HG03575 (cell line): ENCODE results near the gene TMEM269.
"Not testable (repeated sequence)": the region's sequence is repeated elsewhere in the genome, so short reads cannot be mapped to it uniquely, and the experiment has no call there.

Source experiments
- ATAC-seq: cut with Tn5 transposase; IDR thresholded peaks from one replicate; pipeline ENCODE4 v1.9.1; 2021; ENCODE audit not compliant: unreplicated experiment, insufficient number of reproducible peaks, low FRiP score; ENCODE audit errors: extremely low read depth

TMEM269 gene

DNA sequence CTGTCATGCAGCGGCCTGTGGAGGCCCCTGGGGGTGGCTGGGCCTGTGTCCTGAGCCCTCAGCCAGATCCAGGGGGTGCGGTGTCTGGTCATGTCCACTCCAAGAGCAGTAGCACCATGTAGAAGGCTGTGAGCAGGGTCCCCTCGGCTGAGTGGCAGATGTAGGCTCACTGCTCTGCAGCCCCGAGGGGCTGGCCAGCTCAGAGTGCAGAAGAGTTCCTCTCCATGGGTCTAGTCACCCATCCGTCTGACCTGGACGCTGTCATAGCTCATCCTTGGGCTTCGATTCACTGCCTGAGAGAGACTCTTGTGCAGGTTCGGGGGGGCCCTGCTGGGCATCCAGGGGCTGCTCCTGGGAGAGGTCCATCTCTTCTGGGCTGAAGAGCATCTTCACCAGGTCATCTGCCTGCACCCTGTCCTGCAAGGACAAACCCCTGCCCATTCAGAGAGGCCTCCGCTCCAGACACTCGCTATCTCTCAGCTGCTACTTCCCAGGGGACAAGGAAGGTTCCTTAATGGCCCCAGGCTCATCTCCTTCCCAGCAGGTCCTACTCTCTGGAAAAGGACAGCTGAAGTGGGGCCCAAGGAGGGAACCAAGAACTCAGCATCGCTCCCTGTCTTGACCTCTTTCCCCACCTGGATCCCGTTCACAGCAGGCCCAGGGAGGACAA, 38.2 kb upstream of the TMEM269 start:
- no peak for ATAC-seq

DNA sequence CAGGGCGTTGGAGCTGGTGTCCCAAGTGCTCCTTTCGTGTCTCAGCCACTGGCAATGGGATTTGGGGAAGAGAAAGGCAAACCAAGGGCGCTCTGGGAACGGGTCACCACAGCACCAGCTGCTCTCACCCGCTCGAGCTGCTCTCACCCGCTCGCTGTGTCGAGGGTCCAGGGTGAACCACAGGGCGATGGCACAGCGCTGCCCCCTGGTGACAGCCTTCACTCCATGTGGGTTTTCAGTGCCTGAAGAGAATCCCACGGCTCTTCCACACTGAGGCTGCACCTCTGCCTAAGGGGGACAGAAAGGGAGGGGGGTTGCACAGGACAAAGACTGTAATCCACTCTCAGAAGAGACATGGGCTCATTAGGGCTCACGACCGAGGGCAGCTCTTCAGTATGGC, 37.7 kb upstream of the TMEM269 start:
- ATAC-seq, result no peak

DNA sequence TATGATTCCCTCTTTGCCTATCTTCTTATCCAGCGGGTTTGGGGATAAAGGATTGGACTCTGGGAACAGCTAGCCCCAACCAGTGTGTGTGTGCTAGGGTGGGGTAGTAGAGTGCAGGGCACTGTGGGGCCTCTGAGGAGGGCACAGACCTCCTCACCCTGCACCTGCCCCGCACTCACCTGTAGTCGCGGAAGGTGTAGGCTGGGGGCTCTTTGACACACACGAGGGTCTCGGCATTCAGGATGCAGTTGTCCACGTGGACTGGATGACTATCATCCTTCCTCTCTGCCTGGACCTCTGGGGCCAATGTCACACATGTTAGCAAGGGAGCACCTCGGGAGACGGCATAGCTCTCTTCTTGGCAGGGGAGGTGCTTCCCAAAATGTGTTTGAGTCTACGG, 36.8 kb upstream of the TMEM269 start:
- ATAC-seq, result no peak

DNA sequence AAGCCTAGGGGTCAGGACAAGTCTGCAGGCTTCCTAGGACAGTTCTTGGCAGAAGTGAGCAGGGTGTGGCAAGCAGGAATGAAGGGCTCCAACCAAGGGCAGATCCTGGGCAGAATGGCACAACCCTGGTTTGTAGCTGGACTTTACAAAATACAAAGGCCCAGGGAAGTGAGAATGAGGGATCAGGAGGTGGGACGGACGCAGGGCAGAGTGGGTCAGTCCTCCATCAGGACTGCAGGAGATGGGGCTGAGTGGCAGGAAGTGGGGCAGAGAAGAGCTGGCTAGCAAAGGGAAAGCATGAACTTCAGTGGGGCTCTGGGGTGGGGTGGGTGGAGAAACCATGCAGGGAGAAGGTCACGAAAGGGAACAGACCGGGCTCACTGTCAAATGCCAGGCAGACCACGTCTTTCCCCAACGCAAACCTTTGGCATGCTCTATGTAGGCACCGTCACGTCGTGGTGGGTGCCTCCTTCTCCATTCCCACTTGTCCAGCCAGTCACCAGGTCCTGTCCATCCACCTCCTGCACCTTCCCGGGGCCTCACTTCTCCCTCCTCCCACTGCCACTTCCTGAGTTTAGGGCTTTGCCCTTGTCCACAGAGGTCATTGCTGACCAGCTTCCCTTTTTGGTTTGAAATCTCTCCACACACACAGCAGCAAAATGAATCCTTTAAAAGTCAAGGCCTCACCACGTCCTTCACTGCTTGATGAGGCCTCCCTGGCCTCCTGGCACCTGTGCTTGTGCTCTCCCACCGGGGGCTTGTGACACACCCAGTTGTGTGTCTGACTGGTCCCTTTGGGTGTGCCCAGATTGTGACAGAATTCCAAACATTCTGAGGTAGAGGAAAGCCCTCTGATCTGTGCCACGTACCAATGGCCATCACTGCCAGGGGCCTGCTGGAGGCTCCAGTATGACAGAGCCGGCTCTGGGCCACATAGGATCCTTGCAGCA, 36.1 kb upstream of the TMEM269 start:
- ATAC-seq, result no peak

DNA sequence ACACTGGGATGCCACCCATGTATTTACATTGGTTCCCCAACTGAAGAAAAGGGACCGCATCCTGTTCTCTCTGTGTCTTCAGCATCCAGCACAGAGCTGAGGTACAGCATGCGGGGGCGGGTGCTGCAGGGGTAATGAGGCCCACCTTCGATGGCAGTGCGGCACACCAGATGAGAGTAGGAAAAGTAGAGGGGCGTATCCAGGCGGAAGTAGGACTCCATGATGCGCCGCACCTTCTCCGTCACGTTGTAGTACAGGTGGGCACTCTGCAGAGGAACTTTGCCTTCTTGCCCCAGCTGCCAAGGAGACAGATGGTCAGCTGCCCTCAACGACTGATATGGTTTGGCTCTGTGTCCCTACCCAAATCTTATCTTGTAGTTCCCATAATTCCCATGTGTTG, 34.8 kb upstream of the TMEM269 start:
- ATAC-seq, result no peak

DNA sequence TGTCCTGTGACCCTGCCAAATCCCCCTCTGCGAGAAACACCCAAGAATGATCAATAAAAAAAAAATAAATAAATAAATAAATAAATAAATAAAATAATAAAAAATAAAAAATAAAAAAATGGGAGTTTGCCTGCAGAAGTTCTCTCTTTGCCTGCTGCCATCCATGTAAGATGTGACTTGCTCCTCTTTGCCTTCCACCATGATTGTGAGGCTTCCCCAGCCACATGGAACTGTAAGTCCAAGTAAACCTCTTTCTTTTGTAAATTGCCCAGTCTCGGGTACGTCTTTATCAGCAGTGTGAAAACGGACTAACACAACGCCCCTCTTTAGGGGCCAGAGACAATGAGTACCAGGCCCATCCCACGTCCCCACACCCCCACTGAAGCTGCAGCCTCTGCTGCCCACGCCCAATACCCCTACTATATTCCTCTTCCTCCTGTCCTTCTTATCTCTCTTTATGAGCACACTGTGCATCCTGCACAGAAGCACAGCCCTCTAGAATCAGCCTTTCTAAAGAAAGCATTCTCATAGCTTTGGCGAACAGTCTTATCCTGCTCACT, 33.2 kb upstream of the TMEM269 start:
- not testable (repeated sequence) for ATAC-seq

DNA sequence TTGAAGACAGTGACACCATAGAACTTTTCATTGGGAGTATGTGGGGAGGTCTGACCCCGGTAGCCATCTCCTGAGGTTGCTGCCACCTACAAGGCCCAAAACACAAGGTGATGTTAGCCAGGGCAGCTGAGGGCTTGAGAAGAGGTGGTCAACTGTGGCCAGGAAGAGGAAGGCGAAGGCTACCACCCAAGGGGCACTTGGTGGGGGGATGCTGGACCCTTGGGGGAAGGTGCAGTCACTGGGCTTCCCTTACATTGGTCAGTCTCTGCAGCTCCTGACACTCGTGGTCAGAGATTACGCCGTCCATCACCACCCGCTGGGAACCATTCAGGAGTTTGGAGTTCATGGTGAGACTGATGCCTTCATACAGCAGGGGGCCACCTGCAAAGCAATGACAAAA, 32.5 kb upstream of the TMEM269 start:
- ATAC-seq, result no peak

DNA sequence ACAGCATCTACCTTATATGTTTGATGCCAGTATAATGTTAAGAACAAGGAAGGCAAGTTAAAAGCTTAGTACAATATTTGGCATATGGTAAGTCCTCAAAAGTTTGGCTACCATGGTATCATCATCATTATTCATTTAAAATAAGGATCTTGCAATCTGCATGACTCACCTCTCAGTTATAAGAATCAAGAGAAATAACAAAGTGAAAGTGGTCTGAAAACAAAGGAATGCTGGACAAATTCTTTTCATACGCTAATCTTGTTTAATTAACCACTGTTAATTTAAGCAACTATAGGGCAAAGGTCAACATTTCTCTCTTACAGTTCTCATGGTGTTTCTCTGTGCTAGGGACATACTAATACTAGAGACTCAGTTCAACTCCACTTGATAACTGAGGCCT, 31.7 kb upstream of the TMEM269 start:
- no peak for ATAC-seq

DNA sequence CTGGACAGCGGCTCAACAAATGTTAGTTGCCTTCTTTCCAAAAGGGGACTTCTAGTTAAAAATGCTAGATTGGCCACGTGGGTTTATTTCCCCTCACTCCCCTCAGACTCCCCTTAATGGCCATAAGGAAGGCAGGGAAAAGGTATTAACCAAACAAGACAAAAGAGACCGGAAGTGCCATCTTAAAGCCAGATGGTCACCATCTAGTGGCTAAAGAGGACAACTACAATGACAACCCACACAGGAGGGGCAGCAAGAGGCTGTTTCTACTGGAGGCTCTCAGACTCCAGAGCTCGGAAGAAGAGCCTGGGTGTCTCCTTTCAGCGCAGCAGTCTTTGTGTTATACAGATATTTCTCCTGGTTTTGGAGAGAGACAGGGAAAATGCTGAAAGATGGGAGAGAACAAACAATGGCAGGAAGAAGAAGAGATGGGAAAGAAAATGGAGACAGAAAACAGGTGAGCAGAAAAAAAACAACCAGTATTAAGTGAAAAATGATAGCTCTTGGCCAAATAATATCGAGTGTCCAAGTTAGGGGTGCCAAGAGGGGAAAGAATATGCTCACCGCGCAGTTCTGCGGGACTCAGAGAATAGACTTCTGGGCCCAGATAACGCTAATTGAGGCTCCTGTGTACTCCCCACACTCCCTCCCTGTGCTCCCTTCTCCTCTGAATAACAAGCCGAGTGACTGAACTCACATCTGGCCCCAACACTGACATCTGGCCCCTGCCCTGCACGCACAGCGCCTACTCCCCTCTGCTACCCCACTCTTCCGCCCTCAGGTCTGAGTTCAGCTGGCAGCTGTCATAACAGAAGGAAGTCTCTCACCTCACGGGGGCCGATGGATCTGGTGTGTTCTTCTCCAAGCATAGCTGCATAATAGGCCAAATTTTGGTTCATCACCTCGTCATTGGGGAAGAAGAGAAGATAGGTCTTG, 27.6 kb upstream of the TMEM269 start:
- no peak for ATAC-seq

DNA sequence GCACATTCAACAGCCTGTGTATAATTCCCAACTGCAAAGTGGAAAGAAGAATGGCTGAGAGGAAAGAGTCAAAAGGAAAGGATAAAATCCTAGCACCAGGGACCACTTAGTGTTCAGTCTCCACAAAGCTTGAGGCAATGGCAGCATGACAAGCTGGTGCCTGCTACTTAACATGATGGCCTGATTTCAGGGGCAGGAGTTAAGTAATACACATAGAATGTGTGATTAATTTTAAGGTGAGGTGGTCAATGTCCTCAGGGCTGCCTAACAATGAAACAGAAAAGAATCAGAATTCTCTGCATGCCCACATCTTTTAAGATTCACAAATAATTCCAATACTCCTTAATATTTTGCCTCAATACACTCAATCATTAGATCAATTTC, 26.9 kb upstream of the TMEM269 start:
- ATAC-seq, result no peak

DNA sequence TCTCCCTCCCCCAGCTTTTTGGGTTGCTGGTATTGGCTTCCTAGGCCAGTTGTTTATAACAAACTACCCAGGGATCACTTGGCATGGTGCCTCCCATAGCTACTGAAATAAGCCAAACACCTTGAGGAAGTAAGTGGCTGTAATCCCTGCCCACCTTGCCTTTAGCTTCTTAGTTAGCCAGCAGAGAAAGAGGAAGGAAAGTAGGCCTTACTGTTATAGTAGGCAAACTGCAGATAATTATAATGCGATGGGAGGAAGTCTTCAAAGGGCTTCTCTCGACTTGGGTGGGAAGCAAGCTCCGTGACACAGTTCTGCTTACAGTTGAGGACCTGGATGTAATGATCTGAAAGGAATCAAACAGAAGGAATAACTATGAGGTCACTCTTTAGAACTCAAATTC, 26.1 kb upstream of the TMEM269 start:
- ATAC-seq, result no peak

DNA sequence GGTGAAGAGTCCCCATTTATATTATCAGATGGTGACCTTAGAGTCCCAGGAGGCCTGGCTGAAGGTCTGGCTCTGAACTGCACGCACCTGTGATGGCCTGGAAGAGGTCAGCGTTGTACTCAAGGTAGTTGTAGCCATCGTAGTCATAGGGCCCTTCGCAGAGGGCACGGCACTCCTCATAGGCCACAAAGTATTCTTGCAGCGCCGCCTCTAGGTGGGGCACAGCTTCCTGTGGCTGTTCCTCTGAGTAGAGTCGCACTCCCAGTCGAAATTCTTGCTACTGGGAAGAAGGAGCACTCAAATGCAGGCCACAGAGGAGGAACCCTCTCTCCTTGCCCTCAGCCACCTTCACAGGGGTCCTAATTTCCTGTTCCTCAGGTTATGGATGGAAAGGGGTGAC, 25.7 kb upstream of the TMEM269 start:
- ATAC-seq, result no peak

DNA sequence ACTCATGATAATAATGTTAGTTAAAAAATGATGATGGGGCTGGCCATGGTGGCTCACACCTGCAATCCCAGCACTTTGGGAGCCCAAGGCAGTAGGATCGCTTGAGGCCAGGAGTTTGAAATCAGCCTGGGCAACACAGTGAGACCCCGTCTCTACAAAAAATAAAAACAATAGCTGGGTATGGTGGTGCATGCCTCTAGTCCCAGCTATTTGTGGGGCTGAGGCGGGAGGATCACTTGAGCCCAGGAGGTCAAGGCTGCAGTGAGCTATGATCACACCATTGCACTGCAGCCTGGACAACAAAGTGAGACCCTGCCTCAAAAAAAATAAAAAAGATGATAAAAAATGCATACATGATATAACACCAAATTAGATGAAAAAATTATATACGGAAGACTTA, 23.2 kb upstream of the TMEM269 start:
- no peak for ATAC-seq

DNA sequence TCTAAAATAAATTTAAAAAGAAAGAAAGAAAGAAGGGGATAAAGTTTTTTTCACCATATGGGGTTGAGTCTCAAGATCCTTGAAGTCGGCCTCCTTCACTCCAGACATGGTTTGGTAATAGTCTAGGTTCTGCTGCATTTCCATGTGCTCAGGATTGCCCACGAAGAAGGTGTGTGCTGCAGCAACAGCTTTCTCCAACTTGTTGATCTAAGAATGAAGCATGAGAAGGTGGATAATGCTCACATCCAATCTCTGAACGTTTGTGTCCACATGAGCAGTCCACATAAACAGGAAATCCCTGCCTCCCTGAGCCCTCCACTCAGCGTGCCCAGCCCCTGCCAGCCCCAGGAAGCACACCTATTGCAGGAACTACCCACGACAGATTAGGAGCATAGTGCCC, 22.5 kb upstream of the TMEM269 start:
- ATAC-seq, result no peak

DNA sequence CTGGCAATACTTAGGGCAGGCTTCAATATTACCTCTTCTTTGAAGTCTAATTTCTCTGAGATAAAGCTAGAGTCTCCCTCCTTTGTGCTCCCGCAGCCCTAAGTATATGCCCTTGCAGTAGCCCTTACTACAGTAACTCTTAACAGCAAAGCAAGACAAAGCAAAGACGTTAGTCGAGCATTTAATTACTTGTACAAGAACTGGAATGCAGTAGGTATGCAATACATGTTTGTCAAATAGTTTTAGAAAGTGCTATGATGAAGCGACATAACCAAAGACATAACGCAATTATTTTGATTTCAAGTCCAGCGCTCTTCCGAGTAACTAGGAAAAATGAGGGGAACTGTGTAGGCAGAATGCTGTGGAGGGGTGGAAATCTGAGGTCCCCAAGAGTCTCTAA, 19.5 kb upstream of the TMEM269 start:
- ATAC-seq, result no peak

DNA sequence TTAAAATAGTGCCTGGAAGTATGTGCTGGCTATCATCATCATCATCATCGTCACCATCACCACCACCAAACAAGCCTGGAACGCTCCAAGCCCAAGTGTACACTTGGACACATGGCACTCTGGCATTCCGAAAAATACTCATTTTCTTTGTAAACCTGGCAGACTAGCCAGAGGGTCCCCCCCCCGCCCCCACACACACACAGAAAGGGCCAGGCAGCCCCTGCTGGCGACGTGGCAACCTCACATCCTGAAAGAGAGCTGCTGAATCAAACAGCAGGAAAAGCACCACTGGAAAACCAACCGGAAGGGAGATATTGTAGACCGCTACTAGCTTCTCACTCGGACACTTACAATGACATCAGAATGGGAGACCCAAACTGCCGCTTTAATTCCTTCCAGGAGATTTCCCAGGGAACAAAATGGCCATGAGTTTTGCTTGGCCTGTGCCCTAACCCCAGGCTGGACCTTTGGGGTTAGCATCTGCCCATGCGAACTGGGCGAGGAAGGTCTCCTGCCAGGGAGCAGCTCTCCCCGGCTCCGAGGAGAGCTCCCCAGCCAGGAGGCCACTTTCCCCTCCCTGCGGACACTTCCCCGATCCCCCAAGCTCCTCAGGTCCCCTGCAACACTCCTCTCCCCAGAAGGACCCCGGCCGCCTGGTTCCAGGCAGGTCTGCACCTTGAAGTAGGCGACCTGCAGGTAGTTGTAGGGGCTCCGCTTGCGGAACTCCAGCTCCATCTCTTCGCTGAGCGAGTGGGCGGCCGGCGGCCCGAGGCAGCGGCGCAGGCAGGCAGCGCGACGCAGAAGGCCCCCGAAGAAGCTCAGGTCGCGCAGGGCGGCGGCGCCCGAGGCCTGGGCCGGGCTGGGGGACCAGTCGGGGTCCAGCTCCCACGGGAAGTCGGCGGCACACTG, 18.7 kb upstream of the TMEM269 start:
- ATAC-seq, result no peak

DNA sequence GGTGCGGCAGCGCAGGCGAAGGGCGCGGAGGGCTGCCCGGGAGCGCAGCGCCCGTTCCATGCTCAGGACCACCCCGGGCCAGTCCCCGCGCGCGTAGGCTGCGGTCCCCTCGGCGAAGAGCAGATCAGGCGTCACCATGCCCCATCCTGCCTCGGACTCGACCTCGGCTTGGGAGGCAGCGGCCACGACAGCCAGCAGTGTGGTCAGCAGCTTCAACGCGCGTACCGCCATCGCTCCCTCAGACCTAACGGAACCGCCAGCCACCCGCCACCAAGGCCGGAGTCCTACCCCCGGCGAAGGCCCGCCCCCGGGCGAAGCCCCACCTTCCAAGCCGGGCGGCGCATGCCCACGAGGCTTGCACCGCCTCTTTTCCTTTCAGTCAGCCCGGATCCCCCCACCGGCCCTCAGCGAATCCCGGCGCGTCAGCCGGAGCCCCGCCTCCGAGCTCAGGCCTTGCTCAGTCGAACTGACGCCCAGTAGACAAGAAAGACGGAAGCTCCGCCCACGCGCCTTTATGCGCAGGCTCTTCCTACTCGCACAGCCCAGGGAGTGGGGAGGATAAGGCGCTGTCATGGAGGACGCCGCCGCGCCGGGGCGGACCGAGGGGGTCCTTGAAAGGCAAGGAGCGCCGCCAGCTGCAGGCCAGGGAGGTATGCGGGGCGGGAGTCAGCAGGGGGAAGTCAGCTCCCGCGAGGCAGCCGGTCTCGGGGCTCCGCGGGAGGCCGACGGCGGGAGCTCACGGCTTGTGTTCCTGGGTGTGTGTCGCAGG, 17.9 kb upstream of the TMEM269 start, which contains the start of the genes C1orf50 and P3H1:
Gene C1orf50, plus strand, starts transcription at position 509 of the 769 bp plus-strand sequence. Its CDS starts 63 bp downstream, at position 572.
Gene P3H1, minus strand, starts transcription at position 288 of the 769 bp plus-strand sequence. Its CDS starts 57 bp downstream, at position 231.
- ATAC-seq, result peak; percentile 56
